Spleen (tissue), 11 donors: ENCODE data around the gene GBX1. TPM values are rescaled to one million over a fixed set of nuclear protein-coding genes. Genes with fewer than 3 reads are reported as not detected.

Experiments used
- DNase-seq: peaks from one replicate; pipeline ENCODE4 v3.0.0-alpha.2; 2020
- H3K27ac ChIP-seq, 8 donors: fragments of 200-600 bp; sonication (generic) in 7 of 8; 1 replicate in 4 of 8; 2 replicates in 4 of 8; pipeline versions ENCODE4 v1.5.0 to v1.8.0; 2016 to 2021; ENCODE audit warnings: inconsistent platforms in 4 of 8, mild to moderate bottlenecking in 4 of 8, moderate library complexity in 1 of 8
- H3K27me3 ChIP-seq, 7 donors: fragments of 200-600 bp; sonication (generic) in 6 of 7; replicated peaks in 1 of 7; 1 replicate in 4 of 7; 2 replicates in 3 of 7; pipeline versions ENCODE4 v1.5.0 to v1.8.0; 2016 to 2021; ENCODE audit warnings: inconsistent platforms in 3 of 7, mild to moderate bottlenecking in 1 of 7
- H3K36me3 ChIP-seq, 6 donors: fragments of 200-600 bp; sonication (generic) in 5 of 6; 1 replicate in 4 of 6; 2 replicates in 2 of 6; pipeline versions ENCODE4 v1.5.0 to v1.8.0; 2016 to 2021; ENCODE audit warnings: inconsistent platforms in 2 of 6
- H3K4me1 ChIP-seq, 6 donors: fragments of 200-600 bp; sonication (generic) in 5 of 6; 1 replicate in 3 of 6; 2 replicates in 3 of 6; pipeline versions ENCODE4 v1.5.0 to v1.8.0; 2016 to 2021; ENCODE audit warnings: inconsistent platforms in 3 of 6
- H3K4me3 ChIP-seq, 8 donors: fragments of 200-600 bp; sonication (generic) in 7 of 8; 1 replicate in 4 of 8; 2 replicates in 4 of 8; pipeline versions ENCODE4 v1.5.0 to v1.8.0; 2016 to 2021; ENCODE audit warnings: inconsistent platforms in 4 of 8, mild to moderate bottlenecking in 4 of 8, moderate library complexity in 2 of 8
- H3K9me3 ChIP-seq, 8 donors: fragments of 200-600 bp; sonication (generic) in 7 of 8; 1 replicate in 4 of 8; 2 replicates in 4 of 8; pipeline versions ENCODE4 v1.5.0 to v1.8.0; 2016 to 2021; ENCODE audit warnings: inconsistent platforms in 4 of 8
- CTCF ChIP-seq, 11 experiments: fragments of 200-600 bp in 7 of 11; fragments of 450-650 bp in 4 of 11; sonication (generic) in 4 of 11; IDR thresholded peaks in 8 of 11; conservative IDR thresholded peaks in 3 of 11; 1 replicate in 7 of 11; 2 replicates in 4 of 11; pipeline versions ENCODE4 v1.4.0 to v1.8.0; 2016 to 2021; ENCODE audit warnings: antibody characterized with exemption in 11 of 11, inconsistent platforms in 4 of 11, mild to moderate bottlenecking in 1 of 11
- POLR2A ChIP-seq, 3 donors: fragments of 450-650 bp; IDR thresholded peaks; one replicate each; pipeline ENCODE4 v1.5.1; 2017; ENCODE audit warnings: antibody characterized with exemption in 3 of 3, mild to moderate bottlenecking in 1 of 3
- POLR2AphosphoS5 ChIP-seq, 3 donors: sonication (generic); formaldehyde crosslinking; IDR thresholded peaks; one replicate each; pipeline ENCODE4 v1.5.1; 2017; ENCODE audit warnings: antibody characterized with exemption in 3 of 3
- WGBS, 5 donors: extraction: QIAGEN DNeasy Blood & Tissue Kit in 3 of 5; methylation state at CpG; one replicate each; pipeline versions ENCODE4 v1.1.5 to v1.1.7; 2013 to 2018; 5-methylcytosine and 5-hydroxymethylcytosine counted together
- intact Hi-C: fragments of 100-400 bp; cut with DNase I; formaldehyde crosslinking; loops from one replicate; pipeline ENCODE4 v1.15.0; 2023; ENCODE audit warnings: low total_unique reads
- polyA plus RNA-seq, 3 donors: library from polyadenylated mRNA; stranded (reverse); fragments of 200-250 nt; gene quantifications; one replicate each; pipeline ENCODE4 v1.2.1, GENCODE V29; 2013
- total RNA-seq, 7 donors: library from RNA; depleted of rRNA in 3 of 7; stranded (reverse); fragments of >200 nt in 3 of 7; fragmentation: NEBNext Ultra II Directional in 4 of 7; extraction: Animal tissue kit (Norgen Biotek cat#: 25700) in 4 of 7; gene quantifications; one replicate each; pipeline versions ENCODE4 v1.1.0 to v1.2.1, GENCODE V29; 2016 to 2021
- donor health status: healthy with polysubstance abuse.
- donor health status: DM: no; HTN: no; CAD: no; lungs with moderate emphysema.
- donor health status: DM: no; HTN: no; CAD: no.
- donor health status: Bipolar disorder and iron deficiency.
- donor health status: healthy.
- donor health status: DM: no; HTN: no; CAD: no.
- donor health status: DM: yes; HTN: yes; CAD: no.

Gene GBX1
- total and polyA plus RNA-seq, 10 donors = not detected

GRCh38 chr7:151122276-151122675 lies 45.2 kb downstream of the GBX1 start:
- Histone ChIP-seq H3K27me3 (no peaks in the 10 kb centered on the region), H3K36me3 (peaks cover 0 to 96% (median 44%) of the 10 kb centered on the region in 6 donors), H3K4me1 (peaks cover 0 to 11% (median 6%) of the 10 kb centered on the region in 6 donors), H3K4me3 (no peak overlapping the region), H3K9me3 (no peaks in the 10 kb centered on the region), H3K27ac (no peak overlapping the region)
- intact Hi-C loops = loop anchor here (10.0 kb wide), 1 partner anchor 183 kb away; no protein-coding TSS in a partner anchor
- DNase-seq = no peak
- WGBS, 5 donors = 92 to 96% (median 94%) methylated on average over 22 to 24 of the region's 24 CpGs
- TF ChIP-seq POLR2A (IDR thresholded peaks at IDR 0.05) = no peak
- no peak for TF ChIP-seq CTCF (IDR thresholded peaks at IDR 0.05 in 8 of 11, conservative IDR thresholded peaks at IDR 0.05 in 3 of 11)
- TF ChIP-seq POLR2AphosphoS5 (IDR thresholded peaks at IDR 0.05) = no peak

- 77 to 85% (median 79%) methylated on average over 29 to 30 of the region's 30 CpGs for WGBS, 5 donors
- no peak for TF ChIP-seq CTCF (IDR thresholded peaks at IDR 0.05 in 8 of 11, conservative IDR thresholded peaks at IDR 0.05 in 3 of 11)
- no peak for TF ChIP-seq POLR2A (IDR thresholded peaks at IDR 0.05)
- no peak for TF ChIP-seq POLR2AphosphoS5 (IDR thresholded peaks at IDR 0.05)
- H3K4me1 ChIP-seq = peaks cover 0 to 17% (median 8%) of the 10 kb centered on the region in 6 donors
- H3K27ac ChIP-seq = no peak overlapping the region
- DNase-seq = no peak
- intact Hi-C loops = loop anchor here (10.0 kb wide), 1 partner anchor 183 kb away; no protein-coding TSS in a partner anchor
- no peak overlapping the region for H3K4me3 ChIP-seq
- no peaks in the 10 kb centered on the region for H3K27me3 ChIP-seq
- peaks cover 0 to 96% (median 44%) of the 10 kb centered on the region in 6 donors for H3K36me3 ChIP-seq
- H3K9me3 ChIP-seq = no peaks in the 10 kb centered on the region
Measured at GRCh38 chr7:151121380-151122170, 45.9 kb downstream of the GBX1 start.

- H3K36me3 ChIP-seq = peaks cover 0 to 92% (median 44%) of the 10 kb centered on the region in 6 donors
- DNase-seq = no peak
- intact Hi-C loops = loop anchor here (10.0 kb wide), 1 partner anchor 184 kb away; no protein-coding TSS in a partner anchor
- H3K4me3 ChIP-seq = no peak overlapping the region
- peaks cover 0 to 2% (median 0%) of the 10 kb centered on the region in 7 donors for H3K27me3 ChIP-seq
- no peaks in the 10 kb centered on the region for H3K9me3 ChIP-seq
- no peak overlapping the region for H3K27ac ChIP-seq
- WGBS, 5 donors = 91 to 97% (median 94%) methylated on average over 22 of the region's 22 CpGs
- TF ChIP-seq POLR2AphosphoS5 (IDR thresholded peaks at IDR 0.05) (no peak), CTCF (IDR thresholded peaks at IDR 0.05 in 8 of 11, conservative IDR thresholded peaks at IDR 0.05 in 3 of 11) (no peak), POLR2A (IDR thresholded peaks at IDR 0.05) (no peak)
- peaks cover 0 to 24% (median 12%) of the 10 kb centered on the region in 6 donors for H3K4me1 ChIP-seq
Measured at GRCh38 chr7:151120896-151121295, 46.6 kb downstream of the GBX1 start.

GRCh38 chr7:151119902-151120301 lies 47.6 kb downstream of the GBX1 start:
- intact Hi-C loops = loop anchor here (10.0 kb wide), 1 partner anchor 185 kb away; no protein-coding TSS in a partner anchor
- peaks cover 0 to 28% (median 14%) of the 10 kb centered on the region in 6 donors for H3K4me1 ChIP-seq
- no peak overlapping the region for H3K27ac ChIP-seq
- H3K27me3 ChIP-seq = peaks cover 0 to 8% (median 0%) of the 10 kb centered on the region in 7 donors
- H3K9me3 ChIP-seq = no peaks in the 10 kb centered on the region
- no peak for TF ChIP-seq POLR2A (IDR thresholded peaks at IDR 0.05)
- TF ChIP-seq POLR2AphosphoS5 (IDR thresholded peaks at IDR 0.05) = no peak
- no peak for TF ChIP-seq CTCF (IDR thresholded peaks at IDR 0.05 in 8 of 11, conservative IDR thresholded peaks at IDR 0.05 in 3 of 11)
- DNase-seq = no peak
- peaks cover 0 to 82% (median 44%) of the 10 kb centered on the region in 6 donors for H3K36me3 ChIP-seq
- 92 to 96% (median 93%) methylated on average over 25 to 27 of the region's 27 CpGs for WGBS, 5 donors
- H3K4me3 ChIP-seq = no peak overlapping the region
